H1 (cell line): ENCODE results near the gene SND1. TPM values are rescaled to one million over a fixed set of nuclear protein-coding genes. Genes with fewer than 3 reads are reported as not detected.

Experiments used
- CTCF ChIA-PET: fragments of 300-600 bp; sonication (Branson Sonifier 250); formaldehyde crosslinking; loops from one replicate; lab custom pipeline; 2021; ENCODE audit not compliant: partially characterized antibody; lab: Charles Lee
- POLR2A ChIA-PET: fragments of 300-600 bp; sonication (Branson Sonifier 250); formaldehyde crosslinking; loops from one replicate; lab custom pipeline; 2021; ENCODE audit warnings: inconsistent platforms; ENCODE audit not compliant: partially characterized antibody; lab: Charles Lee
- DNase-seq, 2 experiments: peaks; one replicate each; pipeline versions ENCODE4 v3.0.0 to v3.0.0-alpha.2; 2010 to 2022; ENCODE audit warnings: low spot score in 2 of 2, low read depth in 1 of 2, mixed read lengths in 1 of 2
- FAIRE-seq: peaks from 2 replicates; lab custom pipeline; 2011; peaks lifted over from hg19 to GRCh38; lab: Jason Lieb, UNC
- H2AFZ ChIP-seq: 2 replicates; pipeline ENCODE4 v1.8.1; 2012; ENCODE audit warnings: low read length, inconsistent platforms
- H2AK5ac ChIP-seq: 2 replicates; pipeline ENCODE4 v1.6.1; 2013; ENCODE audit warnings: low read depth, low read length
- H2BK120ac ChIP-seq: replicated peaks from 2 replicates; pipeline ENCODE3; 2013; ENCODE audit warnings: low read depth, low read length, inconsistent platforms
- H2BK12ac ChIP-seq: 2 replicates; pipeline ENCODE4 v1.6.1; 2013; ENCODE audit warnings: low read depth, low read length
- H2BK15ac ChIP-seq: 2 replicates; pipeline ENCODE4 v1.6.1; 2013; ENCODE audit warnings: low read length
- H2BK20ac ChIP-seq: 2 replicates; pipeline ENCODE4 v1.6.1; 2013; ENCODE audit warnings: low read length
- H2BK5ac ChIP-seq: 2 replicates; pipeline ENCODE4 v1.6.1; 2013; ENCODE audit warnings: low read depth, low read length
- H3K14ac ChIP-seq: 2 replicates; pipeline ENCODE4 v1.6.1; 2013; ENCODE audit warnings: inconsistent platforms; ENCODE audit not compliant: insufficient read length
- H3K18ac ChIP-seq: 2 replicates; pipeline ENCODE4 v1.6.1; 2013; ENCODE audit warnings: low read length; ENCODE audit errors: extremely low read depth
- H3K23ac ChIP-seq: 2 replicates; pipeline ENCODE4 v1.6.1; 2013; ENCODE audit warnings: inconsistent platforms; ENCODE audit not compliant: insufficient read length
- H3K23me2 ChIP-seq: 2 replicates; pipeline ENCODE4 v1.6.1; 2013; ENCODE audit warnings: low read depth, low read length
- H3K27ac ChIP-seq: 2 replicates; pipeline ENCODE4 v1.6.1; 2011; ENCODE audit warnings: low read depth, low read length, inconsistent platforms
- H3K27me3 ChIP-seq, 4 experiments: replicated peaks in 1 of 4; 1 replicate in 1 of 4; 2 replicates in 3 of 4; pipeline versions ENCODE4 v1.6.1 to v1.8.1; 2011 to 2013; ENCODE audit warnings: low read length in 3 of 4, mild to moderate bottlenecking in 3 of 4, inconsistent platforms in 2 of 4, mixed read lengths in 2 of 4, moderate library complexity in 1 of 4; ENCODE audit not compliant: control insufficient read depth in 3 of 4, insufficient read depth in 3 of 4; ENCODE audit errors: extremely low read depth in 1 of 4
- H3K36me3 ChIP-seq, 4 experiments: 2 replicates each; pipeline versions ENCODE4 v1.6.1 to v1.8.1; 2011 to 2013; ENCODE audit warnings: mild to moderate bottlenecking in 4 of 4, low read length in 3 of 4, moderate library complexity in 2 of 4, control low read depth in 1 of 4, inconsistent platforms in 1 of 4; ENCODE audit not compliant: insufficient read depth in 4 of 4, control insufficient read depth in 2 of 4
- H3K4ac ChIP-seq: replicated peaks from 2 replicates; pipeline ENCODE3; 2013; ENCODE audit warnings: low read length, low read depth, mixed read lengths, inconsistent platforms; ENCODE audit not compliant: insufficient read length
- H3K4me1 ChIP-seq, 4 experiments: replicated peaks in 1 of 4; 1 replicate in 1 of 4; 2 replicates in 3 of 4; pipeline versions ENCODE4 v1.6.1 to v1.8.1; 2011 to 2013; ENCODE audit warnings: low read length in 3 of 4, inconsistent platforms in 2 of 4, mixed read lengths in 1 of 4; ENCODE audit not compliant: insufficient read depth in 4 of 4, control insufficient read depth in 3 of 4
- H3K4me2 ChIP-seq, 2 experiments: 2 replicates each; pipeline versions ENCODE4 v1.6.1 to v1.8.1; 2011 to 2013; ENCODE audit warnings: low read depth in 2 of 2, low read length in 2 of 2, control low read depth in 1 of 2, inconsistent platforms in 1 of 2, mild to moderate bottlenecking in 1 of 2; ENCODE audit not compliant: insufficient read depth in 1 of 2
- H3K4me3 ChIP-seq, 4 experiments: fragments of 200-600, 300-600 bp in 1 of 4; sonication (generic), shearing (Covaris generic), sonication (Bioruptor Twin) in 1 of 4; 2 replicates each; pipeline versions ENCODE4 v1.5.1 to v1.8.1; 2011 to 2016; ENCODE audit warnings: low read length in 4 of 4, low read depth in 3 of 4, control low read depth in 2 of 4, inconsistent platforms in 2 of 4, mild to moderate bottlenecking in 2 of 4, mixed read lengths in 1 of 4, moderate library complexity in 1 of 4; ENCODE audit not compliant: insufficient read depth in 2 of 4; ENCODE audit errors: extremely low read depth in 1 of 4
- H3K56ac ChIP-seq: replicated peaks from 2 replicates; pipeline ENCODE3; 2013; ENCODE audit warnings: low read depth, mild to moderate bottlenecking, mixed read lengths, low read length, inconsistent platforms; ENCODE audit not compliant: insufficient read length
- H3K79me1 ChIP-seq: 2 replicates; pipeline ENCODE4 v1.6.1; 2013; ENCODE audit warnings: low read depth, low read length, control low read depth
- H3K79me2 ChIP-seq, 2 experiments: 2 replicates each; pipeline versions ENCODE4 v1.6.1 to v1.8.1; 2012 to 2013; ENCODE audit warnings: low read length in 2 of 2, mild to moderate bottlenecking in 2 of 2, inconsistent platforms in 1 of 2; ENCODE audit not compliant: insufficient read depth in 2 of 2, control insufficient read depth in 1 of 2
- H3K9ac ChIP-seq, 4 experiments: replicated peaks in 1 of 4; 1 replicate in 1 of 4; 2 replicates in 3 of 4; pipeline versions ENCODE4 v1.6.1 to v1.8.1; 2011 to 2013; ENCODE audit warnings: low read depth in 3 of 4, low read length in 3 of 4, control low read depth in 2 of 4, mild to moderate bottlenecking in 2 of 4, moderate library complexity in 2 of 4, inconsistent platforms in 1 of 4; ENCODE audit errors: extremely low read depth in 1 of 4
- H3K9me3 ChIP-seq, 2 experiments: 2 replicates each; pipeline versions ENCODE4 v1.6.1 to v1.8.1; 2012 to 2013; ENCODE audit warnings: mild to moderate bottlenecking in 2 of 2, moderate library complexity in 2 of 2, control low read depth in 1 of 2, inconsistent platforms in 1 of 2, low read depth in 1 of 2, low read length in 1 of 2, mixed read lengths in 1 of 2; ENCODE audit not compliant: insufficient read depth in 2 of 2
- H4K20me1 ChIP-seq, 2 experiments: replicated peaks in 1 of 2; 2 replicates each; pipeline versions ENCODE3 to v1.8.1; 2011 to 2013; ENCODE audit warnings: inconsistent platforms in 2 of 2, low read length in 2 of 2, mild to moderate bottlenecking in 1 of 2; ENCODE audit not compliant: insufficient read depth in 2 of 2, control insufficient read depth in 1 of 2
- H4K5ac ChIP-seq: 2 replicates; pipeline ENCODE4 v1.6.1; 2013; ENCODE audit warnings: low read length, low read depth, mixed read lengths, inconsistent platforms; ENCODE audit not compliant: insufficient read length
- H4K8ac ChIP-seq: 2 replicates; pipeline ENCODE4 v1.8.0; 2013; ENCODE audit warnings: mild to moderate bottlenecking, moderate library complexity, low read length, inconsistent platforms; ENCODE audit not compliant: insufficient read depth; ENCODE audit errors: extremely low read depth
- H4K91ac ChIP-seq: replicated peaks from 2 replicates; pipeline ENCODE3; 2013; ENCODE audit warnings: low read length, mixed read lengths, inconsistent platforms; ENCODE audit not compliant: insufficient read length
- EGR1 ChIP-seq: IDR thresholded peaks from 2 replicates; pipeline ENCODE4 v1.6.1; 2011; ENCODE audit warnings: low read depth, low read length, borderline replicate concordance
- RAD21 ChIP-seq, 2 experiments: IDR thresholded peaks in 1 of 2; conservative IDR thresholded peaks in 1 of 2; 2 replicates each; pipeline ENCODE4 v1.6.1; 2011; ENCODE audit warnings: low read depth in 2 of 2, low read length in 2 of 2, improper control_type of control experiment in 1 of 2, inconsistent platforms in 1 of 2, mild to moderate bottlenecking in 1 of 2, moderate library complexity in 1 of 2
- WGBS, 2 experiments: shearing (Covaris generic) in 1 of 2; methylation state at CpG; one replicate each; pipeline versions ENCODE4 v1.1.6 to v1.1.7; 2013 to 2015; ENCODE audit warnings: low lambda C conversion rate in 2 of 2, mixed read lengths in 2 of 2, inconsistent platforms in 1 of 2, low coverage in 1 of 2, missing lambda C conversion rate in 1 of 2; ENCODE audit not compliant: insufficient replicate concordance in 2 of 2, insufficient coverage in 1 of 2, insufficient read length in 1 of 2; ENCODE audit errors: extremely low coverage in 1 of 2, missing lambda C conversion rate in 1 of 2; 5-methylcytosine and 5-hydroxymethylcytosine counted together
- polyA plus RNA-seq, 7 experiments: library from polyadenylated mRNA; depleted of rRNA in 3 of 7; stranded (reverse) in 5 of 7; unstranded in 2 of 7; fragments of >200 nt in 5 of 7; fragments of 200-250 nt in 2 of 7; gene quantifications; 1 replicate in 5 of 7; 2 replicates in 1 of 7; 4 replicates in 1 of 7; pipeline versions ENCODE4 v1.2.1 to v1.2.3, GENCODE V29; 2011 to 2013; ENCODE audit warnings: missing spikeins in 2 of 7, mixed read lengths in 2 of 7
- total RNA-seq: library from RNA; stranded (reverse); fragmentation: NEBNext Ultra II Directional; extraction: Animal tissue kit (Norgen Biotek cat#: 25700); gene quantifications from 2 replicates; pipeline ENCODE4 v1.2.1, GENCODE V29; 2021
- TF ChIP-seq, protein P1 (sequence below), 3 experiments: IDR thresholded peaks; 1 replicate in 2 of 3; 2 replicates in 1 of 3; pipeline versions ENCODE4 v1.5.1 to v1.6.1; 2011; ENCODE audit warnings: low read length in 3 of 3, mild to moderate bottlenecking in 3 of 3, inconsistent platforms in 2 of 3, low read depth in 1 of 3, moderate library complexity in 1 of 3; ENCODE audit not compliant: insufficient read depth in 1 of 3; ENCODE audit errors: control extremely low read depth in 1 of 3
- TF ChIP-seq, protein P2 (sequence below): IDR thresholded peaks from 2 replicates; pipeline ENCODE4 v1.6.1; 2011; ENCODE audit warnings: low read length, improper control_type of control experiment

SND1 gene
- total and polyA plus RNA-seq, 2 of the 8 experiments (the other 6 are each of a cell fraction or from before 2014, with no cell fraction given) = 122 to 290 TPM

DNA sequence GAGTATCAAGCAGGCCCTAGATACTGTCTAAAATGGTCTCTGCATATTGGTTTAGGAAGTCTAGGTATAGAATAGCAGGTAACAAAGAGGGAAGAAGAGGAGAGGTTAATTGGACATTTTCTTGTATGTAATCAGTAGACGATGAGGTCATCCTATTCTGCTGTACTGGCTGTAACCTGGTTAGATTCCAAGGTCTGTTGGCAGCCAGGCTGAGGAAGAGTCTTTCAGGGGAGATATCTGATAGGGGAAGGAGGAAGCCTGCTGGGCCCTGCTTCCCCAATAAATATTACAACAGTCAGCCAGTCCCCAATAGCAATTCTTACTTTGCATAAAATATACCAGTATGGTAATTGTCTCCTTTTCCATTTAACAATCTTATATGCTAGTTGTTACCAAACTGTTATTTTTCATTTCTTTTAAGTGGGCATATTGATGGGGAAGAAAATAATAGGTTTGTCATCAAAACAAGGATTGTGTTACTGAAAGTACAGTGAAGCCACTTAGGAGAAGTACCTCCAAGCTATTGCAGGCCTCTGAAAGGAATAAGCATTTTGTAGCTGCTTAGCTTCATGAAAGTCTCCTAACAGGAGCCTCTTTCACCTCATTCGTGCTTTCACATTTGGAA lies 192.8 kb downstream of the SND1 start:
- Histone ChIP-seq H2AK5ac (no peak overlapping the region), H3K9me3 (no peaks in the 10 kb centered on the region), H2AFZ (no peak overlapping the region), H4K8ac (no peak overlapping the region), H3K36me3 (peaks cover 0 to 14% (median 0%) of the 10 kb centered on the region in 4 experiments; a peak in 1 of 8 replicates), H3K9ac (no peak overlapping the region), H3K56ac (no peak overlapping the region), H2BK12ac (no peak overlapping the region), H3K79me2 (peaks cover 0 to 7% of the 10 kb centered on the region in 2 experiments; a peak in 1 of 4 replicates), H2BK5ac (no peak overlapping the region), H4K5ac (no peak overlapping the region), H3K23me2 (no peaks in the 10 kb centered on the region), H2BK20ac (no peak overlapping the region), H3K18ac (no peak overlapping the region), H4K91ac (no peak overlapping the region), H3K27me3 (no peaks in the 10 kb centered on the region), H4K20me1 (peaks cover 3 to 7% of the 10 kb centered on the region in 2 experiments), H3K27ac (no peak overlapping the region), H2BK15ac (no peak overlapping the region), H3K4me2 (no peak overlapping the region), H3K79me1 (no peaks in the 10 kb centered on the region; the same call in 1 of the 2 replicates), H3K4ac (no peak overlapping the region), H2BK120ac (no peak overlapping the region), H3K14ac (no peak overlapping the region), H3K4me3 (no peak overlapping the region), H3K4me1 (peaks cover 0 to 8% (median 4%) of the 10 kb centered on the region in 4 experiments; a peak in 6 of 7 replicates), H3K23ac (no peak overlapping the region)
- WGBS, 2 experiments = 75% methylated on average over 2 of the region's 2 CpGs; no CpG with 5 or more reads in 1 of the 2 experiments
- TF ChIP-seq, protein P1, sequence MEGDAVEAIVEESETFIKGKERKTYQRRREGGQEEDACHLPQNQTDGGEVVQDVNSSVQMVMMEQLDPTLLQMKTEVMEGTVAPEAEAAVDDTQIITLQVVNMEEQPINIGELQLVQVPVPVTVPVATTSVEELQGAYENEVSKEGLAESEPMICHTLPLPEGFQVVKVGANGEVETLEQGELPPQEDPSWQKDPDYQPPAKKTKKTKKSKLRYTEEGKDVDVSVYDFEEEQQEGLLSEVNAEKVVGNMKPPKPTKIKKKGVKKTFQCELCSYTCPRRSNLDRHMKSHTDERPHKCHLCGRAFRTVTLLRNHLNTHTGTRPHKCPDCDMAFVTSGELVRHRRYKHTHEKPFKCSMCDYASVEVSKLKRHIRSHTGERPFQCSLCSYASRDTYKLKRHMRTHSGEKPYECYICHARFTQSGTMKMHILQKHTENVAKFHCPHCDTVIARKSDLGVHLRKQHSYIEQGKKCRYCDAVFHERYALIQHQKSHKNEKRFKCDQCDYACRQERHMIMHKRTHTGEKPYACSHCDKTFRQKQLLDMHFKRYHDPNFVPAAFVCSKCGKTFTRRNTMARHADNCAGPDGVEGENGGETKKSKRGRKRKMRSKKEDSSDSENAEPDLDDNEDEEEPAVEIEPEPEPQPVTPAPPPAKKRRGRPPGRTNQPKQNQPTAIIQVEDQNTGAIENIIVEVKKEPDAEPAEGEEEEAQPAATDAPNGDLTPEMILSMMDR (IDR thresholded peaks at IDR 0.05; ENCODE audit: control extremely low read depth in 1 of 3, insufficient read depth in 1 of 3, low read depth in 1 of 3, low read length in 3 of 3) = no peak
- TF ChIP-seq EGR1 (no peak), RAD21 (IDR thresholded peaks at IDR 0.05 in 1 of 2, conservative IDR thresholded peaks at IDR 0.05 in 1 of 2; ENCODE audit: low read depth in 2 of 2, low read length in 2 of 2) (no peak)
- TF ChIP-seq, protein P2, sequence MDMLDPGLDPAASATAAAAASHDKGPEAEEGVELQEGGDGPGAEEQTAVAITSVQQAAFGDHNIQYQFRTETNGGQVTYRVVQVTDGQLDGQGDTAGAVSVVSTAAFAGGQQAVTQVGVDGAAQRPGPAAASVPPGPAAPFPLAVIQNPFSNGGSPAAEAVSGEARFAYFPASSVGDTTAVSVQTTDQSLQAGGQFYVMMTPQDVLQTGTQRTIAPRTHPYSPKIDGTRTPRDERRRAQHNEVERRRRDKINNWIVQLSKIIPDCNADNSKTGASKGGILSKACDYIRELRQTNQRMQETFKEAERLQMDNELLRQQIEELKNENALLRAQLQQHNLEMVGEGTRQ = no peak
- POLR2A ChIA-PET = no interaction called here
- DNase-seq (no peak), FAIRE-seq (no peak)
- CTCF ChIA-PET = interaction anchor here (0.8 kb wide), 1 partner anchor 52 kb away, joined by 3 read pairs; no protein-coding TSS in a partner anchor
